ENCODE results near the gene SIPA1L3. TPM values are rescaled to one million over a fixed set of nuclear protein-coding genes. Genes with fewer than 3 reads are reported as not detected.

The SIPA1L3 gene
- total and polyA plus RNA-seq, 10 of the 15 experiments (the other 5 are each of a cell fraction or from before 2014, with no cell fraction given) = 0.24 to 66.2 (median 19.1) TPM

DNA sequence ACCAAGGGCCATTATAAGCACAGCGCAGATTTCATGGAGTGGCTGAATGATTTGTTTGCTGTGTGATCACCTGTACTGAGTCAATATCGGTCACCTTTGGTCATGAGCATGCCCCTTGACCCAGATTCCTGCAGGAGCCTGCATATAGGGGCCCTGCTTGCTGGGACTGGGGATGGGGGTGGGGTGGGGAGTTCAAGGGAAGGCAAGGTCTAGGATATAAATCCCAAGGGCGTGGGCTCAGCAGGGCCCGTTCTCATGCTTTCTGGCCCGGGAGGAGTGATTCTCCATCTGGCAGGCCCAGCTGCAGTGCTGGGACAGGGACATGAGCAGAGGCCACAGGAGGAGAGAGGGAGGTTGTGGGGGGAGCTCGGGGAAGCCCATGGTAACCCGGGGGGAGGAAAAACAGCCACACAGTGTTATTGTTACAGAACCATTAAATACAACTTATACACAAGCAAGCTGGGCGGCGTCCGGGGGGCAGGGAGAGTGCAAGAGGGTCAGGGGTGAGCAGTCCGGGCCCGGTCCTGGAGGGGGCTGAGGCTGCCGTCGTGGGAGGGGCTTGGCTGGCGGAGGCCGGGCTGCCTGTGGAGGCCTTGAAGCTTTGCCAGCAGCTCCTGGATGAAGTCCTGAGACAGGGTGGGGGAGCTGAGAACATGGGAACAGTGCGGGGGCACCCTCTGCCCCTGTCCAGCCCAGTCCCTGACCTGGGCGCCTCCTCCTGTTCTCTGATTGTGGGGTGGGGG, 344.0 kb downstream of the SIPA1L3 start:
- SMC1A ChIA-PET (ENCODE audit: uncharacterized antibody, unreplicated experiment) = interaction anchor here (0.8 to 1.0 kb wide), 2 partner anchors 9 to 77 kb away, joined by 3 read pairs; no protein-coding TSS in a partner anchor
- ATAC-seq = no peak
- no peaks in the 10 kb centered on the region for H4K20me1 ChIP-seq (ENCODE audit: control insufficient read depth, insufficient read depth)
- H3K4me3 ChIP-seq = no peak overlapping the region
- POLR2A ChIA-PET = no interaction called here
- no peaks in the 10 kb centered on the region for H3K4me1 ChIP-seq (ENCODE audit: control insufficient read depth, insufficient read depth, low read length)
- H3K27me3 ChIP-seq (replicated peaks in 1 of 2; ENCODE audit: control insufficient read depth in 2 of 2, insufficient read depth in 2 of 2, low read length in 1 of 2) = peaks cover 0 to 4% of the 10 kb centered on the region in 2 experiments; a peak in 3 of 4 replicates
- intact Hi-C loops (cut with micrococcal nuclease; ENCODE audit: unreplicated experiment) (no loop called here), in situ Hi-C loops (cut with MboI) (no loop called here)
- TF ChIP-seq DPF2 (IDR thresholded peaks at IDR 0.05) = no peak
- TF ChIP-seq, protein P1, sequence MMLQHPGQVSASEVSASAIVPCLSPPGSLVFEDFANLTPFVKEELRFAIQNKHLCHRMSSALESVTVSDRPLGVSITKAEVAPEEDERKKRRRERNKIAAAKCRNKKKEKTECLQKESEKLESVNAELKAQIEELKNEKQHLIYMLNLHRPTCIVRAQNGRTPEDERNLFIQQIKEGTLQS (IDR thresholded peaks at IDR 0.05; ENCODE audit: borderline replicate concordance, extremely low read depth, low read depth, low read length) = no peak
- TF ChIP-seq, protein P2, sequence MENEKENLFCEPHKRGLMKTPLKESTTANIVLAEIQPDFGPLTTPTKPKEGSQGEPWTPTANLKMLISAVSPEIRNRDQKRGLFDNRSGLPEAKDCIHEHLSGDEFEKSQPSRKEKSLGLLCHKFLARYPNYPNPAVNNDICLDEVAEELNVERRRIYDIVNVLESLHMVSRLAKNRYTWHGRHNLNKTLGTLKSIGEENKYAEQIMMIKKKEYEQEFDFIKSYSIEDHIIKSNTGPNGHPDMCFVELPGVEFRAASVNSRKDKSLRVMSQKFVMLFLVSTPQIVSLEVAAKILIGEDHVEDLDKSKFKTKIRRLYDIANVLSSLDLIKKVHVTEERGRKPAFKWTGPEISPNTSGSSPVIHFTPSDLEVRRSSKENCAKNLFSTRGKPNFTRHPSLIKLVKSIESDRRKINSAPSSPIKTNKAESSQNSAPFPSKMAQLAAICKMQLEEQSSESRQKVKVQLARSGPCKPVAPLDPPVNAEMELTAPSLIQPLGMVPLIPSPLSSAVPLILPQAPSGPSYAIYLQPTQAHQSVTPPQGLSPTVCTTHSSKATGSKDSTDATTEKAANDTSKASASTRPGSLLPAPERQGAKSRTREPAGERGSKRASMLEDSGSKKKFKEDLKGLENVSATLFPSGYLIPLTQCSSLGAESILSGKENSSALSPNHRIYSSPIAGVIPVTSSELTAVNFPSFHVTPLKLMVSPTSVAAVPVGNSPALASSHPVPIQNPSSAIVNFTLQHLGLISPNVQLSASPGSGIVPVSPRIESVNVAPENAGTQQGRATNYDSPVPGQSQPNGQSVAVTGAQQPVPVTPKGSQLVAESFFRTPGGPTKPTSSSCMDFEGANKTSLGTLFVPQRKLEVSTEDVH (IDR thresholded peaks at IDR 0.05; ENCODE audit: low read depth, partially characterized antibody) = no peak
- TF ChIP-seq YY1 (IDR thresholded peaks at IDR 0.05; ENCODE audit: low read depth, low read length) = no peak
- no peak for TF ChIP-seq EED (IDR thresholded peaks at IDR 0.05; ENCODE audit: low read depth)
- no peak for TF ChIP-seq STAT3 (IDR thresholded peaks at IDR 0.05; ENCODE audit: low read depth, low read length)
- TF ChIP-seq NR2C1 (IDR thresholded peaks at IDR 0.05) = no peak
- no peak for TF ChIP-seq SIX5 (IDR thresholded peaks at IDR 0.05; ENCODE audit: low read depth, low read length, severe bottlenecking)
- TF ChIP-seq, protein P3, sequence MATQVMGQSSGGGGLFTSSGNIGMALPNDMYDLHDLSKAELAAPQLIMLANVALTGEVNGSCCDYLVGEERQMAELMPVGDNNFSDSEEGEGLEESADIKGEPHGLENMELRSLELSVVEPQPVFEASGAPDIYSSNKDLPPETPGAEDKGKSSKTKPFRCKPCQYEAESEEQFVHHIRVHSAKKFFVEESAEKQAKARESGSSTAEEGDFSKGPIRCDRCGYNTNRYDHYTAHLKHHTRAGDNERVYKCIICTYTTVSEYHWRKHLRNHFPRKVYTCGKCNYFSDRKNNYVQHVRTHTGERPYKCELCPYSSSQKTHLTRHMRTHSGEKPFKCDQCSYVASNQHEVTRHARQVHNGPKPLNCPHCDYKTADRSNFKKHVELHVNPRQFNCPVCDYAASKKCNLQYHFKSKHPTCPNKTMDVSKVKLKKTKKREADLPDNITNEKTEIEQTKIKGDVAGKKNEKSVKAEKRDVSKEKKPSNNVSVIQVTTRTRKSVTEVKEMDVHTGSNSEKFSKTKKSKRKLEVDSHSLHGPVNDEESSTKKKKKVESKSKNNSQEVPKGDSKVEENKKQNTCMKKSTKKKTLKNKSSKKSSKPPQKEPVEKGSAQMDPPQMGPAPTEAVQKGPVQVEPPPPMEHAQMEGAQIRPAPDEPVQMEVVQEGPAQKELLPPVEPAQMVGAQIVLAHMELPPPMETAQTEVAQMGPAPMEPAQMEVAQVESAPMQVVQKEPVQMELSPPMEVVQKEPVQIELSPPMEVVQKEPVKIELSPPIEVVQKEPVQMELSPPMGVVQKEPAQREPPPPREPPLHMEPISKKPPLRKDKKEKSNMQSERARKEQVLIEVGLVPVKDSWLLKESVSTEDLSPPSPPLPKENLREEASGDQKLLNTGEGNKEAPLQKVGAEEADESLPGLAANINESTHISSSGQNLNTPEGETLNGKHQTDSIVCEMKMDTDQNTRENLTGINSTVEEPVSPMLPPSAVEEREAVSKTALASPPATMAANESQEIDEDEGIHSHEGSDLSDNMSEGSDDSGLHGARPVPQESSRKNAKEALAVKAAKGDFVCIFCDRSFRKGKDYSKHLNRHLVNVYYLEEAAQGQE (IDR thresholded peaks at IDR 0.05; ENCODE audit: low read depth, low read length) = no peak
- TF ChIP-seq ZNF207 (IDR thresholded peaks at IDR 0.05; ENCODE audit: borderline replicate concordance) = no peak
- TF ChIP-seq, protein P4, sequence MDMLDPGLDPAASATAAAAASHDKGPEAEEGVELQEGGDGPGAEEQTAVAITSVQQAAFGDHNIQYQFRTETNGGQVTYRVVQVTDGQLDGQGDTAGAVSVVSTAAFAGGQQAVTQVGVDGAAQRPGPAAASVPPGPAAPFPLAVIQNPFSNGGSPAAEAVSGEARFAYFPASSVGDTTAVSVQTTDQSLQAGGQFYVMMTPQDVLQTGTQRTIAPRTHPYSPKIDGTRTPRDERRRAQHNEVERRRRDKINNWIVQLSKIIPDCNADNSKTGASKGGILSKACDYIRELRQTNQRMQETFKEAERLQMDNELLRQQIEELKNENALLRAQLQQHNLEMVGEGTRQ (IDR thresholded peaks at IDR 0.05; ENCODE audit: borderline replicate concordance, low read depth, low read length) = no peak
- TF ChIP-seq ATF7 (IDR thresholded peaks at IDR 0.05; ENCODE audit: low read depth) = no peak
- no peak for TF ChIP-seq MYC (IDR thresholded peaks at IDR 0.05; ENCODE audit: insufficient read depth, insufficient read length, insufficient replicate concordance, low read length, severe bottlenecking)
- TF ChIP-seq RBBP5 (conservative IDR thresholded peaks at IDR 0.05) = no peak
- no peak overlapping the region for H3K27ac ChIP-seq (ENCODE audit: control insufficient read depth, insufficient read depth)
- WGBS (ENCODE audit: insufficient coverage, insufficient replicate concordance, low lambda C conversion rate, missing lambda C conversion rate) = 62% methylated on average over 17 of the region's 18 CpGs
- H3K36me3 ChIP-seq (ENCODE audit: control insufficient read depth in 2 of 2, insufficient read depth in 2 of 2, low read length in 1 of 2) = no peaks in the 10 kb centered on the region
- no peak overlapping the region for H2AFZ ChIP-seq (ENCODE audit: control insufficient read depth, low read depth, low read length)
- H3K79me2 ChIP-seq (ENCODE audit: control insufficient read depth, insufficient read depth, low read length) = no peaks in the 10 kb centered on the region
- H3K9ac ChIP-seq (ENCODE audit: control insufficient read depth, insufficient read depth, low read length) = no peak overlapping the region
- H3K9me3 ChIP-seq (replicated peaks; ENCODE audit: control insufficient read depth, insufficient read depth, low read length) = no peaks in the 10 kb centered on the region
- no peak overlapping the region for H3K4me2 ChIP-seq (ENCODE audit: control insufficient read depth, insufficient read depth)
- RAD21 ChIA-PET (ENCODE audit: unreplicated experiment) = interaction anchor here (1.2 kb wide), 1 partner anchor 8 kb away, joined by 3 read pairs; no protein-coding TSS in a partner anchor
- no peak for DNase-seq (ENCODE audit: low read depth, low spot score)
- no TSS peak for BruUV-seq (replicated peaks)
- CTCF ChIA-PET = interaction anchor here (0.8 kb wide), 1 partner anchor 82 kb away, joined by 3 read pairs; no protein-coding TSS in a partner anchor
- no peak for FAIRE-seq

Data from GM12878 (cell line).